ENCODE measurements around the gene LUZP1.

LUZP1 gene

DNA sequence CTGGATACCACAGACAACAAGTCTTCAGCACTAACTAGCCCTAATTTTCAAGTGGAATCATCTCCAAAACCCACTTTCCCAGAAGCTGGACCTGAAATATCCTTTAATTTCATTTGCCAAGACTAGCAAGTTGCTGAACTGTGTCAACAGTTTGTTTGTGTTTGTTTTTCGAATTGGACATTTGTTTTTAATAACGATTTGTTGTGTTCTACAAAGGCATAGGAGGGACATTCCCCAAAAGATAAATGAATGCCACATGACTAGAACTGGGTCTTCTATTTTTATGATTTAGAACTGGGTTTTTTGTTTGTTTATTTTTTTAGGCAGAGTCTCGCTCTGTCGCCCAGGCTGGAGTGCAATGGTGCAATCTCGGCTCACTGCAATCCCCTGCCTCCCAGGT is 17.9 kb downstream of the LUZP1 start:
- DNase-seq, result no peak

DNA sequence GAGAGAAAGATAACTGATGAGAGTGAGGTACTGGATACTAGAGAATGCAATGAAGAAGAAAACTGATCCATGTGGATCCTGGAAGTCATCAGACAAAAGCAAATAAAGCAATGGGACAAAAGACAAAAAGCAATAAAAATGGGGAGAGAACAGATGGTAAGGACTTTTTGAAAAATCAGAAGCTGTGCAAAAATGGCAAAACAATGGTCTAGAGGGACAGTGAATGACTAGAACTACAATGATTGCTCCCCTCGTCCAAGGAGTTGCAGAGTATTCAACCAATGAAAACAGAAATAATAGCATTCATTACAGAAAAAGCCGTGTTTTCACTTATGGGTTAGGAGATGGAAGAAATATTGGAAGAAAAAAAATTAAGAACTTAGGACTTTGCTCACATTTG is 18.5 kb downstream of the LUZP1 start:
- no peak for DNase-seq

DNA sequence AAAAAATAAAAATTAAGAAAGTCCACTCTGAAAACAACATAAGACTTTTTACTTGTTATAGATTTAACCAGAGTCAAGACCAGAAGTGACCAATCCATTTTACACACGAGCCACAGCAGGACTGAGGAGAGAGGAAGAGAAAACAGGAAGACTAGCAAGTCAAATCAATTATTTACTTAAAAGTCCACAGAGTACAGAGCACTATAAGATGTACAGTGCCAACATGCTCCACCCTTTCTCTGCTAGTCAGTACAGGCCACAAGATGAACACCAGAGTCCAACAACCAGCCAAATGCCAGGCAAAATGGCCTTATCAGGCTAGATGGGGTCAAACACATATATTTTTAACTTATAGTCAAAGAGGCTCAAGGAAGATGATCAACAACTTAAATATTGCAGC is 19.5 kb downstream of the LUZP1 start:
- no peak for DNase-seq

DNA sequence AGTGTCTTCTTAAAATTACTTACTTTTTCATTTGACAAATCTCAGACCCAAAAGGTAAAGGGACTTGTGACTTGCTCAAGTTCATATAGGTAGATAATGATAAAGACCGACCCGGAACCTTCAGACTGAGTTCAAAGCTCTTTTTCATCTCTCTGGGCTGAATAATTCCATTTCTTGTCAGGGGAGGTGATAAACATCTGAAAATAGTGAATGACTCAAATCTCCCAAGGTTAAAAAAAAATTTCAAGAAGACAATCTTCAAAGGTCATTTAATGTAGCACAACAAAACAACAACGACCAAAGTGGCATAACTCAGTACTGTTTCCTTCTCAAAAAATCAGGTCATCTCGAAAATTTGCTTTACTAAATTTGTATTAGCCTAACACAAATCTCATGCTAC is 20.6 kb downstream of the LUZP1 start:
- peak; percentile 36 for DNase-seq

DNA sequence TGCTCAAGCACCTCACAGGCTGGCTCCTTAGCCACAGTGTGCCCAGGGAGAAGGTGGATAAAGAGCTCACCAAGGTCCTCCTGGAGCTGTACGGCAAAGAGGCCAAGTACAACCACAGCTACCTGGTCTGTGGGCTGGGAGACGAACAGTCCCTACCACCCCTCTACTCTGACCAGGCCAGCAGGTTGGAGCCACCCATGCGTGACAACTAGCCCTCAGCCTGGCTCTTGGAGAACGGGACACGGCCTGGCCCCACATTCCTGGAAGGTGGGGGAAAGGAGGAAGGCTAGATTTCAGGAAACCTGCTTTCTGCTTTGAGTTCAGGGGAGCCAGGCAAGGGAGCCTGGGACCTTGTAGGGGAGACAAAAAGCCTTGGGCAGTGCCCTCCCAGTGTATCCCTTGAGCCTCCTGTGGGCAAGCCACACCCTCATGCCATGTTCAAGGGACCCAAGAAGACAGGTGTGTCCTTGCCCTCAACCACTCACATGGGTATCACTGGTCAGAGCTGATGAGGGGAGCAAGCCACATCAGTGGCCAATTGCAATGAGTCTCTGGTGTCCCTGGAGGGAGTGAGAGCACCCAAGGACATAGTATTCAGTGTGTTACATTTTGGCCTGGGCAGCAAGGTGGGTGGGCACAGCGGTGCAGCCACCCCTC is 27.6 kb downstream of the LUZP1 start:
- DNase-seq, result no peak

DNA sequence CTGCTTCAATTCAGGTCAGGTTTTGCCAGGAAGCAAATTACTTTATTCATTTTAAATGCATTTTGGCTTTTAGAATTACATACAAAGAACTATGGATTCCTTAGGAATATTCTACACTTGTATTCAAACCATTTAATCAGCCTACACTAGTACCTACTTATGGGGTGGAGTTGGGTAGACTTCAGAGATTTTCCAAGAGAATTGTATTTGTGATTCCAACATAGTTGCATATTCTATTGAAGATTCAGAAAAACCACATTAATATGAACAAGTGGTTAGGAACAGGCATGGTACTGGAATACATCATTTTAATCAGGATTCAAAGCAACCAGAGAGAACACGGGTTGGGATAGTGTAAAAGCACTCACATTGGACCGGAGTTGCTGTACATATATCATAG is 33.4 kb downstream of the LUZP1 start:
- no peak for DNase-seq

DNA sequence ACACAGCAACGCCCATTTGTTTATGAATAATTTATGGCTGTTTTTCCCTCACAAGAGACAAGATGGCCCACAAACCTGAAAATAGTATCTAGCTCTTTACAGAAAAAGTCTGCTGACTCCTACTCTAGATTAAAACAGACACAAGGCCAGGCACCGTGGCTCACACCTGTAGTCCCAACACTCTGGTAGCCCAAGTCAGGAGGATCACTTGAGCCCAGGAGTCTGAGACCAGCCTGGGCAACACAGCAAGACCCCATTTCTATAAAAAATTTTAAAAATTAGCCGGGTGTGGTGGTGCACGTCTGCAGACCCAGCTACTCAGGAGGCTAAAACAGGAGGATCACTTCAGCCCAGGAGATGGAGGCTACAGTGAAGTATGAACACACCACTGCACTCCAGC is 34.6 kb downstream of the LUZP1 start:
- DNase-seq, result no peak

DNA sequence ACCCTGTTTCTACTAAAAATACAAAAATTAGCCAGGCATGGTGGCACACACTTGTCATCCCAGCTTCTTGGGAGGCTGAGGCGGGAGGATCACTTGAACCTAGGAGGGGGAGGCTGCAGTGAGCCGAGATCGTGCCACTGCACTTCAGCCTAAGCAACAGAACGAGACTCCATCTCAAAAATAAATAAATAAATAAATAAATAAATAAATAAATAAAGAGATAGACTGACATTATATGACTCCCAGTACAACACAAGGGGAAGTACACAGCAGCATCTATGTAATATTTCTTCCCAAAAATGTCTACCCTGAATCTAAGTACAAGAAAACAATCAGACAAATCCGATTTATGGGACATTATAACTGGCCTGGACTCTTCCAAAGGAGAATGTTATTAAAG is 35.1 kb downstream of the LUZP1 start:
- no peak for DNase-seq

DNA sequence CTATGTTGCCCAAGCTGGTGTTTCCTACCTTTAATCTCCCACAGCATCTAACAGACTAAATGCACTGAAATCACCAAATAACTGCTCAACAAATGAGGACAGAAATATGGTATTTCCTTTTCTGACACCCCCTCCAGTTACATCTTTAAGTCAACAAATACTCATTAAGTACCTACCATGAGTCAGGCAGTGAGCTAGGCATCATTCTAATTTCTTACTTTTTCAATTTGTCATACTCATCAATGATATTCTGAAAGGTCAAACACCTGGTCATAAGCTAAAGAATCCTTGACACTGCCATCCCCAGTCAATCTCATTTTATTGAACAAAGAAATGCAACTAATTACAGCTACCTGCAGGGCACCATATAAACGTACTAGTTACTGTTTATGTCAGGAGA is 36.6 kb downstream of the LUZP1 start:
- DNase-seq, result no peak

DNA sequence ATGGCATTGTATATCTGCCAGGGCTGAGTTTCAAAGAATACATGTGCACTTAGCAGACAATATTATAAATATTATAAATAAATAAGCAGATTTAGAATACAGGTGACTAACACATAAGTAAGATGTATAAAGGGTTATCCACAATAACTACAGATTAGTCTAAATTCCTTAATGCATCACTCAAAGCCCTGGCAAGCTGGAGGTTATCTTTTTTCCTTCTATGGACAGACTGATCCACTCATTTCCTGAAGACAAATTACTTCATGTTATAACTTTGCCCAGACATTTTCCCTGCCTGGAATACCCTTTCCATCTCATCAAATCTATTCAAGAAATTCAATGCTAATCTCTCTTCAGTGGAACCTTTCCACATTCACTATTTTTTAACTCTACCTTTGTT is 38.8 kb downstream of the LUZP1 start:
- DNase-seq, result no peak

DNA sequence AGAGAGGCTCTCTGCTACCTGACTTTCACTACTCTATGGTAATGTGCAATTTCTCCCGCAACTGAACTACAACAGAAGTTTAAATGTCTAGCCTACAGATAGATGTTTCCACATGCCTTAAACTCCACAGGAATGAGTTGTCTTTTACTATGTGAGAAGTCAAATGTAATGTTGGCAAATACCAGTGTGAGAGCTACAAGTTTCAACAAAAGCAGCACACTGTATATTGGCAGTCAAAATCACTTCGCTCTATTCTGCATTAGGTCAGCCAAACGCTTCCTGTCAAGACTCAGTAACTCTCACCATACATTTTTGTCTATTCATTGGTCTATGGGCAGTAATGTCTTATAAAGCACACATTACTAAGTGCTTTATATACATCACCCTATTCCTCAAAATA is 41.9 kb downstream of the LUZP1 start:
- DNase-seq, result no peak

DNA sequence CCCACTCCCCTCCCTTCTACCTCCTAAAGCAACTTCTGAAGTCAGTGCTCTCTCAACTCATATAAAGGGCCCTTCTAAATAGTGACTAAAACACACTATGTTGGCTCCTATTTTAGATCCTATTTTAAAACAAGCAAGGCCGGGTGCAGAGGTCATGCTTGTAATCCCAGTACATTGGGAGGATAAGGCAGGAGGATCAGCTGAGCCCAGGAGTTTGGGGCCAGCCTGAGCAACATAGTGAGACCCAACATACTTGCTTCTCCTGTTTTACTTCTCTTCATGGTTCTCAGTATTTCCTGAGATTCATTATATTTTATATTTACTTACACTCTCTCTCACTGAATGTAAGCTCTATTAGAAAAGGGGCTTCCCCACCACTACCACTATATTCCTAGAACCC is 42.5 kb downstream of the LUZP1 start:
- no peak for DNase-seq

DNA sequence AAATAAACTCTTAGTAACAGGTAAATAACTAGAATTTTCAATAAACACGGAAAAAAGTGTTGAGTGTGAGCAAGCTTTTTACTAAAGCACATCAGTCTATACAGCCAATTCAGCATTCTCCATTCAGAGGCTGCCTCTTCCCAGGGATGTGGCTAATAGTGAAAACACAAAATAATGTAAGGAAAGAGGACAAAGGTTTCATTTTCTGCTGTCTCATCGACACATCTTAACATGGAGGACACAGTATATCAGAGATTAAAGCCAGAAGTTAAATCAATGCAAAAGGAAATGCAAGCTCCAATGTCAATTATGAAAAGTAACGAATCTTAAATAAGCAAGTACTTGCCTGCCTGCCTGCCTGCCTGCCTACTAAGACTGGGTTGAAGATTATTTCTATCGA is 43.2 kb downstream of the LUZP1 start:
- no peak for DNase-seq

DNA sequence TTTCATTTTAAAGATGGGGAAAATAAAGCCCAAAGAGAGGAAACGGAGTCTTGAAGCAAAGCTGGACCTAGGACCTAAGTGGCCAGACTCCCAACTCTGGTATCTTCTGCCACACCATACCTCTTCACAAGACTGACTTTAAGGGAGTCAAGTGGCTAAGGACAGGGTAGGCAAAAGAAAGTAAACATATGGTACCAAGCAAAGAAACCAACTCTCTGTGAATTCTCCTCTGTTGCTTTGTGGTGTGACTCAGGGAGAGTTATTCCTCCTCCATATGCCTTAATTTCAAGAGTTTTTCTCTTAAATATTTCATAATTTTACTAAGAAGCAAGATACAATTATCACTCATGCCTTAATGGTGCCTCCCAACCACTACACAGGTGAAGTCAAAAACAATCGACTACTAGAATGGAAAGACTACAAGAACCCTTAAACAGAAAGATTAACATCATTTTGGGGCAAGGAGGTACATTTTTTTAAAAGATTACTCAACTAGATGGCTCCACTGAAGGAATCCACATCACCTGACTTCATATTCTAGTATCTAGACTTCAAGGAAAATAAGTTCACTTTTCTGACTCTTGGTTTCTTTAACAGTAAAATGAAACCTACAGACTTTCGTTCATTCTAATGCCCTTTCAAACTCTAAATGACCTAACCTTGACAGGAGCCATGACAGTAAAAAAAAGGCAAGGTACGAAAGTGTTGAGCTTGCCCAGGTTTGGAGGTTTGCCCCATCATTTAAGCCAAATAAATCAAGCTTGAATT is 44.2 kb downstream of the LUZP1 start:
- no peak for DNase-seq

DNA sequence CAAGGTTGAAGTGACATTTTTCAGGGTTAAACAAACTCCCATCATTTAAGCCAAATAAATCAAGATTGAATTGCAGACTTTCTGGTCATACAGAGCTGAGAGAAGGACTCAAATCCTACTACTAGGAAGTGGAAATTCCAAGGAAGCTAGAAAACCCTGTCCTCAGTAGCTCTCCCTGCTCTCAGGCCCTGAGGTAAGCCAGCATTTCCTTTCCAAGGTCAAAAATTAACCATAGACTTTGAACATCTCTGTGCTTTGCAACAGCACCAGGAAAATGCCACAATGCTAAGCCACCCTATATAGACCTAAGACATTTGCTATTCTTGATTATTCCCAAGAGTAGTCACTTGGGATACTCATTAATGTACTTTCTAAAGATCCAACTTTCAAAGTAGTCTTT is 45.1 kb downstream of the LUZP1 start:
- no peak for DNase-seq

DNA sequence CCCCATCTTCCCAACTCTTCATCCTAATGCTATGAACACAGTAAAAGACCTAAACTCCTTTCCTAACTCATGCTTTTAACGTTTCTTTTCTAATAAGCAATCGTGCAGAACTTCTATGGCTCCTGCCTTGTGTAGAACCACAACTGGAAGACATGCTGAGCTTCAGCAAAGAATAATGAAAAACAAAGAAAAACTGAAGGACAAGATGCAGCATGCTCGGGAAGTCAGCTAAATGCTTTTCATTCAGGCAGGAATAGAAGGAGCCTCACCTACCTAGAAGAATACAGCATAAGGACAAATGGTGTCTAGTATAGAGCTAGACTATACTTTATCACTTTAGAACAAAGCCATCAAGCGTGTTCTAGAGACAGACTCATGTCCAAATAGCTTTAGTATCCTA is 45.9 kb downstream of the LUZP1 start:
- no peak for DNase-seq

DNA sequence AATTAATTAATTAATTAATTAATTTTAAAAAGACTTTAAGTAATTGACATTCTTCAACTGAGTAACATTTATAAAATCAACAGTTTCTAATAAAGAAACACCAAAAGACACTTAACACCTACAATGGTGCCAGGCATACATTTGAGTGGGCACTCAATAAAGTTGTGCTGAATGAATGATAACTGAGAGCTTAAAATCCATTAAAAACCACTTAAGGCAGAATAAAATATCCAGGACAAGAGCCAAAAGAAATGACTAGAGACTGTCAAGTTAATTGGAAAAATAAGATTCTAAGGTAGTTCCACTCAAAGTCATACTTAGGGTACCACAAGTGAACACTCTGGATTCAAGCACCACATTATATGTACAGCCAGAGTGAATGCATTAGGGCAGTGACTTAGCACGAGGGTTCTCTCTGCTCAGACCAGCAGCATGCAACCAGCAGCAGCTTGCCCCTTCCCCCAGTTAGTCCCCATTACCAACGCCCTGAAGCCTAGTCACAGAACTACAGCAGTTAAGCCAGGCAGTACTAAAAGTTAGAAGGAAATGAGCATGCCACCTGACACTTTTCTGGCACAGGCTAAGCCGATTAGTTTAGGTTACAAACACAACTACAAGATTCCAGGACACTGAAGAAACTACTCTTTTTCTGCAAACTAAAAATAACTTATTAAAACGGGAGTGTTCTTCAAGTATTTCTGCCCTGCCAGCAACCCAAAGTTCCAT is 46.5 kb downstream of the LUZP1 start:
- no peak for DNase-seq

DNA sequence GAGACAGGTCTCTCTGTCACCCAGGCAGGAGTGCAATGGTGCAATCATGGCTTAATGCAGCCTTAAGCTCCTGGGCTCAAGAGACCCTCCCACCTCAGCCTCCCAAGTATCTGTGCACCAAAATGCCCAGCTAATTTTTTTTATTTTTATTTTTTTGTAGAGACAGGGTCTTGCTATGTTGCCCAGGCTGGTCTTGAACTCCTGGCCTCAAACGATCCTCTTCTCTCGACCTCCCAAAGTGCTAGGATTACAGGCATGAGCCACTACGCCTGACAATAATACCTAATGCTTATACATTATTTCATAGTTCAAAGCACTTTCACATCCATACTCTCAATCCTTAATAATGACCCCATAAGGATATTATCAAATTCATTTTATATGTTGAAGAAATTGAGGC is 48.3 kb downstream of the LUZP1 start:
- no peak for DNase-seq

DNA sequence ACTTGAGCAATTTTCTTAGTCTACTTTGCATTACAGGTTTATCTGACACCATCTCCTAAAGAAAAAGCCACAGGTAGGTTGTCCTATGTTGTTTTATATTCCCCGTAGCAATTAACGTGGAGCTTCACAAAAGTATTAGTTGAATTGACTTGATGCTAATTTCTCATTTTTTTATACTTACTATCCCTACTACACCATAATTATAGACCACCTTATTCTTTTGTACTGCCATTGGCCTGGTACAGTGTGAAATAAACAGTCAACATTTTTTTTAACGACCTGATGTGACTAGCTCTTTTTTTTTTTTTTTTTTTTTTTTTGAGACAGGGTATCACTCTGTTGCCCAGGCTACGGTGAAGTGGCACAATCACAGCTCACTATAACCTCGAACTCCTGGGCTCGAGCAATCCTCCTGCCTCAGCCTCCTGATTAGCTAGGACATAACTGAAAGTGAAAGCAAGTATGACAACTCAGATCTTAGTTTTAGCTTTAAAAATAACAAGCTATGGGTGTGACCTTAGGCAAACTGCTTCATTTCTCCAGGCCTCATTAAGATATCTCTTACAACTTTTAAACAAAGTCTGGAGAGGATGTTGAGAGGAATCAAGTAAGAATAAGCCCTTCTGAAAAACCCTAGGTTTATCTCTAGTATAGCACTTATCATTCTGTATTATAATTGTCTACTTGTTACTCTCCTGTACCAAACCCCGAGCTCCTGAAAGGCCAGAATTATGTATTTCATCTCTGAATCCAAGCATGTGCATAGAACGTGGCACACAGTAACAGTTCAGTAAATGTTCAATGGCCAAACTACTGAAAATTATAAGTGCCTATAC is 49.5 kb downstream of the LUZP1 start:
- peak; percentile 61 for DNase-seq

DNA sequence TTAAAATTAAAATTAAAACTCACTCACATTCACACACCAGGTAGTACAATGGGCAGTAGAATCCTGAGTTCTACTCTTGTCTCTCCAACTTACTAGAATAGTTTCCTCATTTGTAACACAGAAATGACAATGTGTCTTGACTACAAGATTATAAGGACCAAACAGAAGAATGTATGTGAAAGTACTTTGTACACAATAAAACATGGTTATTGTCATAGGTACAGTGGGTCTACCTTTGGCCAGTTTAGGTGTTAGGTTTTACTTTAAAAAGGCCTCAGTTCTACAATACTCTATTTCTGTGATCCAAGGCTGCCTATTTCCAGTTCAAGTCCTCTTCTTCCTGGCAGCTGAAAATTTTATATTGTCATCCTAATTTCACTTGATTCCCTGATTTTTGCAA is 50.2 kb downstream of the LUZP1 start:
- no peak for DNase-seq

DNA sequence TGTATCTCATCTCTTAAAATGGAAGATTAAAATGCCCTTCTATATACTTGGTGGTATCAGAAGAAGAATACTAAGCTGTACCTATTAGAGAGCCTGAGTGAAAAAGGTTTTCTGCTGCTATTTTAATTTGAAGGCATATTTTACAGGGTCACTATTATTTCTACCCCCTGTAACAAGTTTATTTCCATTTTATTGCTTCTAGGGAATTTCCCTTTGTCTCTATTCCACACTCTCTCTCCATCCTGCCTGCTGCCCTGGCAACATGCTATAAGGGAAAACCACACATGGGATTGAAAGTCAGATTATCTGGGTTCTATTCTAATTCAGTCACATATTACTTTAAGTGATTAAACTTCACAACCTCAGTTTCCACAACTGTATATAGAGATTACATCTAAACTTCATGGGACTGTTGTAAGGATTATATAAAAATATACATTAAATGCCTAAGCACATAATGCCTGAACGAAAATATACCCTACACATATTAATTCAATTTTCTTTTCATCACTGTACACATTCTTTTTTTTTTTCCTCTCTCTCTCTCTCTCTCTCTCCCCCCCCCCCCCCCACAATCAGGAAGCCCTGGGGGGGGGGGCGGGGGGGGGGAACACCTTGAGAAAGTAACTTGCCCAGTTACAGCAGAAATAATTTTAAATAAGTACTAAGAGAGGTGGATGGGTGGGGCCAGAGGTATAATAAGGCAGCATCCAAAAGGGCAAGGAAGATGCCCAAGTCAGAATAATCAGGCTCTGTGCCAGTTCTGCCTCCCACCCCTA is 51.5 kb downstream of the LUZP1 start:
- no peak for DNase-seq

DNA sequence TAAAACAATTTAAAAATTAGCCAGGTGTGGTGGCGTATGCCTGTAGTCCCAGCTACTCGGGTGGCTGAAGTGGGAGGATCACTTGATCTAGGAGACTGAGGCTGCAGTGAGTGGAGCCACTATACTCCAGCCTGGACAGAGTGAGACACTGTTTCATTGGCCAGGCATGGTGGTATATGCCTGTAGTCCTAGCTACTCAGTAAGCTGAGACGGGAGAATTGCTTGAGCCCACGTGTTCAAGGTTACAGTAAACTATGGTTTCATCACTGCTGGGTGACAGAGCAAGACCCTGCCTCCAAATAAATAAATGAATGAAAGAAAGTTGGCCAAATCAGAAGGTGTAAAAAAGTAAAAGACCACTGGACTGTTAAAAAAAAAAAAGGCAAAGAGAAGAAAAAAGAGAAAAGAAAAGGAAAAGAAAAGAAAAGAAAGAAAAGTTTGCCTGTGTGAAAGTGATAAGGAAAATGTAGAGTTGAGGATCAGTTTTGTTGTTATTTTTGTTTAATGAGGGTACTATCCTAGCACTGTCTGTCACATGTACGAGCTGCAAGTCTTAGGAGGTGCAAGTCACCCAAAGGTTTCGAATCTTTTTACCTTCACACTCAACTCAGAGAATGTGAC is 52.3 kb downstream of the LUZP1 start:
- DNase-seq, result no peak

All from activated CD4-positive, alpha-beta T cell treated with anti-CD3 and anti-CD28 coated beads, Interleukin-2, Interleukin-6, amounts not matched to agents 100 ng/mL and 50 ng/mL, durations not matched to agents 16 hours and 8 hours (primary cell).